Measurements from ENCODE around the gene PEX3.
"Not testable (repeated sequence)": the region's sequence is repeated elsewhere in the genome, so short reads cannot be mapped to it uniquely, and the experiment has no call there.

DNA sequence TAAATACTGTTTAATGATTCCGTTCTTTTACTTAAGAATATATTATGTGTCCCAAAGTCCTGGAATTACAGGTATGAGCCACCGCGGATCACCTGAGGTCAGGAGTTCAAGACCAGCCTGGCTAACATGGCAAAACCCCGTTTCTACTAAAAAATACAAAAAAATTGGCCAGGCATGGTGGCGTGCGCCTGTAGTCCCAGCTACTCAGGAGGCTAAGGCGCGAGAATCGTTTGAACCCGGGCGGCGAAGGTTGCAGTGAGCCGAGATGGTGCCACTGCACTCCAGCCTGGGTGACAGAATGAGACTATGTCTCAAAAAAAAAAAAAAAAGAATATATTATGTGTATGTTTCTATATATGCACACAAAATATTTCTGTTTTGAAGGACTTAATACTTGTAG is 59.7 kb downstream of the PEX3 start:
- TF ChIP-seq, protein P1, sequence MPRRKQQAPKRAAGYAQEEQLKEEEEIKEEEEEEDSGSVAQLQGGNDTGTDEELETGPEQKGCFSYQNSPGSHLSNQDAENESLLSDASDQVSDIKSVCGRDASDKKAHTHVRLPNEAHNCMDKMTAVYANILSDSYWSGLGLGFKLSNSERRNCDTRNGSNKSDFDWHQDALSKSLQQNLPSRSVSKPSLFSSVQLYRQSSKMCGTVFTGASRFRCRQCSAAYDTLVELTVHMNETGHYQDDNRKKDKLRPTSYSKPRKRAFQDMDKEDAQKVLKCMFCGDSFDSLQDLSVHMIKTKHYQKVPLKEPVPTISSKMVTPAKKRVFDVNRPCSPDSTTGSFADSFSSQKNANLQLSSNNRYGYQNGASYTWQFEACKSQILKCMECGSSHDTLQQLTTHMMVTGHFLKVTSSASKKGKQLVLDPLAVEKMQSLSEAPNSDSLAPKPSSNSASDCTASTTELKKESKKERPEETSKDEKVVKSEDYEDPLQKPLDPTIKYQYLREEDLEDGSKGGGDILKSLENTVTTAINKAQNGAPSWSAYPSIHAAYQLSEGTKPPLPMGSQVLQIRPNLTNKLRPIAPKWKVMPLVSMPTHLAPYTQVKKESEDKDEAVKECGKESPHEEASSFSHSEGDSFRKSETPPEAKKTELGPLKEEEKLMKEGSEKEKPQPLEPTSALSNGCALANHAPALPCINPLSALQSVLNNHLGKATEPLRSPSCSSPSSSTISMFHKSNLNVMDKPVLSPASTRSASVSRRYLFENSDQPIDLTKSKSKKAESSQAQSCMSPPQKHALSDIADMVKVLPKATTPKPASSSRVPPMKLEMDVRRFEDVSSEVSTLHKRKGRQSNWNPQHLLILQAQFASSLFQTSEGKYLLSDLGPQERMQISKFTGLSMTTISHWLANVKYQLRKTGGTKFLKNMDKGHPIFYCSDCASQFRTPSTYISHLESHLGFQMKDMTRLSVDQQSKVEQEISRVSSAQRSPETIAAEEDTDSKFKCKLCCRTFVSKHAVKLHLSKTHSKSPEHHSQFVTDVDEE (CRISPR knock-in tag; IDR thresholded peaks at IDR 0.05), result not testable (repeated sequence)
- TF ChIP-seq CSRNP3 (CRISPR knock-in tag; IDR thresholded peaks at IDR 0.05), result not testable (repeated sequence)

Measured in SK-N-SH treated with all-trans-retinoic acid at 6 μM for 48 hours (cell line).